Hepatocyte (in vitro differentiated cells): Measurements from ENCODE around the gene KRAS.

Source experiments
- EZH2 ChIP-seq: fragments of 200-600 bp; sonication (generic); IDR thresholded peaks from 2 replicates; pipeline ENCODE4 v1.6.1; 2016; ENCODE audit warnings: antibody characterized with exemption, mild to moderate bottlenecking, borderline replicate concordance
- EZH2phosphoT487 ChIP-seq: fragments of 200-600 bp; sonication (generic); IDR thresholded peaks from one replicate; pipeline ENCODE4 v1.6.1; 2018; ENCODE audit warnings: antibody characterized with exemption, mild to moderate bottlenecking, low read depth, moderate library complexity; ENCODE audit not compliant: unreplicated experiment, severe bottlenecking
- TF ChIP-seq, protein P1 (sequence below): fragments of 200-600 bp; sonication (generic); IDR thresholded peaks from 2 replicates; pipeline ENCODE4 v1.5.1; 2016; ENCODE audit warnings: antibody characterized with exemption, mild to moderate bottlenecking; ENCODE audit not compliant: poor library complexity

DNA sequence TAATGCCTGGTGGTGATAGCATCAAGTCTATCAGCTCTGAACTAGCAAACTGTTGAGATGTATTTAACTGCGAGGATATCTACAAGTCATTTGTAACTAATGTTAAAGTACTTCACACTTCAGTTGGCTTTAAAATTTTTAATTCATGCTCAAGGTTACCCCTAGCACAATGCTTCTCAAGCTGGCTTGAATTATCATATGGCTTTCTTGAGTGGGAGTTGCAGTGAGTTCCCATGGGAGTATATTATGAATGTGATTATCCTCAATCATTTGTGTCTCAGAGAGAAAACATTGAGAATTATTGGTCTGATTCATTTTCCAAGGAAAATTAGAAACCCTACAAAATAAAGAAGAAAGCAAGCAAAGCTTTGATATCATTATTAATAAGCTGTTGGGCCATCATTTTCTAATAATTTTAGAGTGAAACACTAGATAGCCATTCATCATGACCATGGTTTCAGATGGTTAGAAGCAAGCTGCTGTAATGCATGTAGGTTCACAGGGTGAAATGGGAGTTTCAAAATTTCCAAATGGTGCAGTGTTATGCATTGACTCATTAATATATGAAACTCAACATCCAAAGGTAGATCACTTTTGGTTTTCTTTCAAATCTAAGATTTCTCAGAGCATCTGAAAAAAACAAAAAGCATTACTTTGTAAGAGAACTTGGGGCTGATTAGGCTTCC is 11.8 kb upstream of the KRAS start:
- TF ChIP-seq, protein P1, sequence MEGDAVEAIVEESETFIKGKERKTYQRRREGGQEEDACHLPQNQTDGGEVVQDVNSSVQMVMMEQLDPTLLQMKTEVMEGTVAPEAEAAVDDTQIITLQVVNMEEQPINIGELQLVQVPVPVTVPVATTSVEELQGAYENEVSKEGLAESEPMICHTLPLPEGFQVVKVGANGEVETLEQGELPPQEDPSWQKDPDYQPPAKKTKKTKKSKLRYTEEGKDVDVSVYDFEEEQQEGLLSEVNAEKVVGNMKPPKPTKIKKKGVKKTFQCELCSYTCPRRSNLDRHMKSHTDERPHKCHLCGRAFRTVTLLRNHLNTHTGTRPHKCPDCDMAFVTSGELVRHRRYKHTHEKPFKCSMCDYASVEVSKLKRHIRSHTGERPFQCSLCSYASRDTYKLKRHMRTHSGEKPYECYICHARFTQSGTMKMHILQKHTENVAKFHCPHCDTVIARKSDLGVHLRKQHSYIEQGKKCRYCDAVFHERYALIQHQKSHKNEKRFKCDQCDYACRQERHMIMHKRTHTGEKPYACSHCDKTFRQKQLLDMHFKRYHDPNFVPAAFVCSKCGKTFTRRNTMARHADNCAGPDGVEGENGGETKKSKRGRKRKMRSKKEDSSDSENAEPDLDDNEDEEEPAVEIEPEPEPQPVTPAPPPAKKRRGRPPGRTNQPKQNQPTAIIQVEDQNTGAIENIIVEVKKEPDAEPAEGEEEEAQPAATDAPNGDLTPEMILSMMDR: no peak
- TF ChIP-seq EZH2phosphoT487 (no peak), EZH2 (no peak)
